Neural cell (in vitro differentiated cells): ENCODE measurements around the gene KHSRP. TPM values are rescaled to one million over a fixed set of nuclear protein-coding genes. Genes with fewer than 3 reads are reported as not detected.

Experiments used
- H2AFZ ChIP-seq: fragments of 200-600, 300-800 bp; sonication (generic), shearing (Covaris generic); 2 replicates; pipeline ENCODE4 v1.6.0; 2014; ENCODE audit warnings: low read depth, mild to moderate bottlenecking, antibody characterized with exemption, low read length, moderate library complexity
- H3F3A ChIP-seq: fragments of 200-600 bp; shearing (Covaris generic); 2 replicates; pipeline ENCODE4 v1.6.1; 2016; ENCODE audit warnings: mild to moderate bottlenecking, moderate library complexity, mixed read lengths, antibody characterized with exemption, low read length; ENCODE audit not compliant: insufficient read depth, poor library complexity, severe bottlenecking
- H3K27ac ChIP-seq: fragments of 200-600, 300-800 bp; sonication (generic), shearing (Covaris generic); 2 replicates; pipeline ENCODE4 v1.5.1; 2014; ENCODE audit warnings: mild to moderate bottlenecking, low read length, moderate library complexity
- H3K27me3 ChIP-seq: fragments of 300-800, 200-600 bp; sonication (generic), shearing (Covaris generic); 2 replicates; pipeline ENCODE4 v1.6.0; 2014; ENCODE audit warnings: mild to moderate bottlenecking, low read depth, low read length, moderate library complexity; ENCODE audit not compliant: insufficient read depth
- H3K36me3 ChIP-seq: fragments of 300-800, 200-600 bp; sonication (generic), shearing (Covaris generic); 2 replicates; pipeline ENCODE4 v1.5.1; 2014; ENCODE audit warnings: mild to moderate bottlenecking, antibody characterized with exemption, low read length, moderate library complexity; ENCODE audit not compliant: insufficient read depth
- H3K4me2 ChIP-seq: fragments of 300-800, 200-600 bp; sonication (generic), shearing (Covaris generic); 2 replicates; pipeline ENCODE4 v1.6.0; 2014; ENCODE audit warnings: mild to moderate bottlenecking, low read length
- H3K4me3 ChIP-seq: fragments of 300-800, 200-600 bp; sonication (generic), shearing (Covaris generic); 2 replicates; pipeline ENCODE4 v1.5.1; 2014; ENCODE audit warnings: mild to moderate bottlenecking, low read length, moderate library complexity
- H3K79me2 ChIP-seq: fragments of 200-600 bp; shearing (Covaris generic); replicated peaks from 2 replicates; pipeline ENCODE4 v1.6.0; 2014; ENCODE audit warnings: mild to moderate bottlenecking, low read length, moderate library complexity; ENCODE audit not compliant: insufficient read depth
- H3K9ac ChIP-seq: fragments of 300-800, 200-600 bp; sonication (generic), shearing (Covaris generic); 2 replicates; pipeline ENCODE4 v1.6.1; 2016; ENCODE audit warnings: mild to moderate bottlenecking, low read length, mixed read lengths
- H3K9me2 ChIP-seq: fragments of 200-600 bp; shearing (Covaris generic); 2 replicates; pipeline ENCODE4 v1.6.1; 2016; ENCODE audit warnings: mild to moderate bottlenecking, low read length, mixed read lengths; ENCODE audit not compliant: insufficient read depth
- H3K9me3 ChIP-seq: fragments of 200-600, 300-800 bp; sonication (generic), shearing (Covaris generic); 2 replicates; pipeline ENCODE4 v1.6.1; 2016; ENCODE audit warnings: mild to moderate bottlenecking, mixed run types, low read length, moderate library complexity, mixed read lengths
- H4K20me1 ChIP-seq: fragments of 200-600 bp; shearing (Covaris generic); 2 replicates; pipeline ENCODE4 v1.6.1; 2016; ENCODE audit warnings: mild to moderate bottlenecking, mixed run types; ENCODE audit not compliant: insufficient read depth
- CTCF ChIP-seq: fragments of 450-650 bp; IDR thresholded peaks from 2 replicates; pipeline ENCODE4 v1.5.1; 2014; ENCODE audit warnings: antibody characterized with exemption, mild to moderate bottlenecking, moderate library complexity; ENCODE audit not compliant: poor library complexity, severe bottlenecking
- EP300 ChIP-seq: fragments of 450-650 bp; conservative IDR thresholded peaks from 2 replicates; pipeline ENCODE4 v1.6.1; 2014; ENCODE audit warnings: antibody characterized with exemption, mild to moderate bottlenecking, moderate library complexity; ENCODE audit not compliant: poor library complexity, severe bottlenecking
- EZH2 ChIP-seq: fragments of 200-600, 300-800 bp; shearing (Covaris generic), sonication (generic); IDR thresholded peaks from 2 replicates; pipeline ENCODE4 v1.6.1; 2014; ENCODE audit warnings: antibody characterized with exemption, low read length, borderline replicate concordance, mild to moderate bottlenecking; ENCODE audit not compliant: insufficient read depth, poor library complexity, severe bottlenecking
- MXI1 ChIP-seq: fragments of 450-650 bp; conservative IDR thresholded peaks from 2 replicates; pipeline ENCODE4 v1.6.1; 2014; ENCODE audit warnings: antibody characterized with exemption, mild to moderate bottlenecking; ENCODE audit not compliant: poor library complexity, severe bottlenecking
- POLR2AphosphoS5 ChIP-seq: IDR thresholded peaks from 2 replicates; pipeline ENCODE4 v1.6.1; 2012
- RAD21 ChIP-seq: fragments of 450-650 bp; conservative IDR thresholded peaks from 2 replicates; pipeline ENCODE4 v1.6.1; 2014; ENCODE audit warnings: antibody characterized with exemption, mild to moderate bottlenecking, moderate library complexity
- SMC3 ChIP-seq: fragments of 450-650 bp; conservative IDR thresholded peaks from 2 replicates; pipeline ENCODE4 v1.6.1; 2014; ENCODE audit warnings: antibody characterized with exemption, mild to moderate bottlenecking, moderate library complexity; ENCODE audit not compliant: poor library complexity
- TAF1 ChIP-seq: IDR thresholded peaks from 2 replicates; pipeline ENCODE4 v1.6.1; 2012; ENCODE audit warnings: low read depth
- polyA plus RNA-seq: library from polyadenylated mRNA; depleted of rRNA; stranded (reverse); fragments of >200 nt; gene quantifications from 2 replicates; pipeline ENCODE4 v1.2.3, GENCODE V29; 2014
- TF ChIP-seq, protein P1 (sequence below): IDR thresholded peaks from 2 replicates; pipeline ENCODE4 v1.6.1; 2012; ENCODE audit warnings: borderline replicate concordance

Gene KHSRP
- polyA plus RNA-seq, 1 donor from 2014 or later, result 33.3 TPM

- H3K27ac ChIP-seq, result no peak overlapping the region
- H3F3A ChIP-seq, result no peaks in the 10 kb centered on the region
- no peaks in the 10 kb centered on the region for H4K20me1 ChIP-seq
- peaks cover 8% of the 10 kb centered on the region for H3K9me3 ChIP-seq
- H2AFZ ChIP-seq, result peak overlapping the region; percentile 8
- H3K79me2 ChIP-seq, result no peaks in the 10 kb centered on the region
- peaks cover 19% of the 10 kb centered on the region for H3K36me3 ChIP-seq
- peak overlapping the region; percentile 90 for H3K4me3 ChIP-seq
- H3K27me3 ChIP-seq, result peaks cover 18% of the 10 kb centered on the region
- no peaks in the 10 kb centered on the region for H3K9me2 ChIP-seq
- TF ChIP-seq POLR2AphosphoS5 (no peak), MXI1 (no peak), EZH2 (no peak), RAD21 (no peak), TAF1 (no peak)
- H3K9ac ChIP-seq, result peak overlapping the region; percentile 67
- peak overlapping the region; percentile 62 for H3K4me2 ChIP-seq
Measured at GRCh38 chr19:6458695-6459261, 34.2 kb upstream of the KHSRP start.

GRCh38 chr19:6457958-6458694 is 33.5 kb upstream of the KHSRP start:
- H2AFZ ChIP-seq, result no peak overlapping the region
- peak overlapping the region; percentile 90 for H3K4me3 ChIP-seq
- H3K4me2 ChIP-seq, result peak overlapping the region; percentile 62
- H3F3A ChIP-seq, result no peaks in the 10 kb centered on the region
- no peaks in the 10 kb centered on the region for H4K20me1 ChIP-seq
- H3K27me3 ChIP-seq, result peaks cover 11% of the 10 kb centered on the region
- no peak overlapping the region for H3K27ac ChIP-seq
- no peak for TF ChIP-seq MXI1
- TF ChIP-seq EZH2, result no peak
- TF ChIP-seq CTCF, result no peak
- no peak for TF ChIP-seq SMC3
- TF ChIP-seq, protein P1, sequence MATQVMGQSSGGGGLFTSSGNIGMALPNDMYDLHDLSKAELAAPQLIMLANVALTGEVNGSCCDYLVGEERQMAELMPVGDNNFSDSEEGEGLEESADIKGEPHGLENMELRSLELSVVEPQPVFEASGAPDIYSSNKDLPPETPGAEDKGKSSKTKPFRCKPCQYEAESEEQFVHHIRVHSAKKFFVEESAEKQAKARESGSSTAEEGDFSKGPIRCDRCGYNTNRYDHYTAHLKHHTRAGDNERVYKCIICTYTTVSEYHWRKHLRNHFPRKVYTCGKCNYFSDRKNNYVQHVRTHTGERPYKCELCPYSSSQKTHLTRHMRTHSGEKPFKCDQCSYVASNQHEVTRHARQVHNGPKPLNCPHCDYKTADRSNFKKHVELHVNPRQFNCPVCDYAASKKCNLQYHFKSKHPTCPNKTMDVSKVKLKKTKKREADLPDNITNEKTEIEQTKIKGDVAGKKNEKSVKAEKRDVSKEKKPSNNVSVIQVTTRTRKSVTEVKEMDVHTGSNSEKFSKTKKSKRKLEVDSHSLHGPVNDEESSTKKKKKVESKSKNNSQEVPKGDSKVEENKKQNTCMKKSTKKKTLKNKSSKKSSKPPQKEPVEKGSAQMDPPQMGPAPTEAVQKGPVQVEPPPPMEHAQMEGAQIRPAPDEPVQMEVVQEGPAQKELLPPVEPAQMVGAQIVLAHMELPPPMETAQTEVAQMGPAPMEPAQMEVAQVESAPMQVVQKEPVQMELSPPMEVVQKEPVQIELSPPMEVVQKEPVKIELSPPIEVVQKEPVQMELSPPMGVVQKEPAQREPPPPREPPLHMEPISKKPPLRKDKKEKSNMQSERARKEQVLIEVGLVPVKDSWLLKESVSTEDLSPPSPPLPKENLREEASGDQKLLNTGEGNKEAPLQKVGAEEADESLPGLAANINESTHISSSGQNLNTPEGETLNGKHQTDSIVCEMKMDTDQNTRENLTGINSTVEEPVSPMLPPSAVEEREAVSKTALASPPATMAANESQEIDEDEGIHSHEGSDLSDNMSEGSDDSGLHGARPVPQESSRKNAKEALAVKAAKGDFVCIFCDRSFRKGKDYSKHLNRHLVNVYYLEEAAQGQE, result no peak
- TF ChIP-seq RAD21, result no peak
- TF ChIP-seq POLR2AphosphoS5, result no peak
- TF ChIP-seq TAF1, result no peak
- no peak for TF ChIP-seq EP300
- H3K9ac ChIP-seq, result peak overlapping the region; percentile 67
- no peaks in the 10 kb centered on the region for H3K79me2 ChIP-seq
- peaks cover 25% of the 10 kb centered on the region for H3K36me3 ChIP-seq
- no peaks in the 10 kb centered on the region for H3K9me2 ChIP-seq
- peaks cover 11% of the 10 kb centered on the region for H3K9me3 ChIP-seq
